H9 (cell line): Measurements from ENCODE around the gene ARFGEF3. TPM values are rescaled to one million over a fixed set of nuclear protein-coding genes. Genes with fewer than 3 reads are reported as not detected.

ENCODE experiments used
- DNase-seq: peaks from one replicate; pipeline ENCODE4 v3.0.0-alpha.2; 2017
- H2AFZ ChIP-seq: one replicate; pipeline ENCODE4 v1.6.1; 2013; ENCODE audit warnings: mild to moderate bottlenecking, low read length, control low read depth, moderate library complexity
- H2AK5ac ChIP-seq: 2 replicates; pipeline ENCODE4 v1.6.1; 2013; ENCODE audit warnings: low read length, control low read depth, mixed read lengths; ENCODE audit not compliant: insufficient read length
- H2BK120ac ChIP-seq: one replicate; pipeline ENCODE4 v1.6.1; 2013; ENCODE audit warnings: low read depth, mild to moderate bottlenecking, low read length, control low read depth, inconsistent platforms; ENCODE audit not compliant: poor library complexity, severe bottlenecking
- H2BK12ac ChIP-seq: 2 replicates; pipeline ENCODE4 v1.6.1; 2013; ENCODE audit warnings: low read length, control low read depth, mixed read lengths, low read depth; ENCODE audit not compliant: insufficient read length
- H2BK15ac ChIP-seq: 2 replicates; pipeline ENCODE4 v1.6.1; 2013; ENCODE audit warnings: low read depth, low read length, control low read depth
- H2BK20ac ChIP-seq: one replicate; pipeline ENCODE4 v1.6.1; 2013; ENCODE audit warnings: low read depth, mild to moderate bottlenecking, low read length, control low read depth, inconsistent platforms; ENCODE audit not compliant: poor library complexity, severe bottlenecking
- H2BK5ac ChIP-seq: 2 replicates; pipeline ENCODE4 v1.6.1; 2013; ENCODE audit warnings: low read length, control low read depth, mixed read lengths; ENCODE audit not compliant: insufficient read length
- H3K14ac ChIP-seq: 2 replicates; pipeline ENCODE4 v1.6.1; 2013; ENCODE audit warnings: low read length, control low read depth; ENCODE audit not compliant: insufficient read depth
- H3K18ac ChIP-seq: 2 replicates; pipeline ENCODE4 v1.6.1; 2013; ENCODE audit warnings: low read depth, mild to moderate bottlenecking, mixed read lengths, low read length, control low read depth; ENCODE audit not compliant: insufficient read length
- H3K23ac ChIP-seq: 2 replicates; pipeline ENCODE4 v1.6.1; 2013; ENCODE audit warnings: low read length, control low read depth, mixed read lengths, low read depth; ENCODE audit not compliant: insufficient read length
- H3K23me2 ChIP-seq: 2 replicates; pipeline ENCODE4 v1.6.1; 2013; ENCODE audit warnings: low read depth, mild to moderate bottlenecking, mixed read lengths, low read length, control low read depth; ENCODE audit not compliant: insufficient read length, poor library complexity, severe bottlenecking
- H3K27ac ChIP-seq: 2 replicates; pipeline ENCODE4 v1.5.1; 2013; ENCODE audit warnings: low read length, control low read depth, mixed read lengths, low read depth; ENCODE audit not compliant: insufficient read length
- H3K27me3 ChIP-seq: 2 replicates; pipeline ENCODE4 v1.6.1; 2013; ENCODE audit warnings: low read length, control low read depth, inconsistent platforms; ENCODE audit not compliant: insufficient read depth
- H3K4ac ChIP-seq: 2 replicates; pipeline ENCODE4 v1.6.1; 2013; ENCODE audit warnings: low read depth, mild to moderate bottlenecking, control low read depth, inconsistent platforms, low read length, moderate library complexity
- H3K4me1 ChIP-seq: 2 replicates; pipeline ENCODE4 v1.6.1; 2013; ENCODE audit warnings: low read length, control low read depth, inconsistent platforms; ENCODE audit not compliant: insufficient read depth
- H3K4me2 ChIP-seq: 2 replicates; pipeline ENCODE4 v1.6.1; 2013; ENCODE audit warnings: low read length, control low read depth, mixed read lengths; ENCODE audit not compliant: insufficient read length, insufficient read depth
- H3K56ac ChIP-seq: 2 replicates; pipeline ENCODE4 v1.6.1; 2013; ENCODE audit warnings: low read depth, mild to moderate bottlenecking, mixed read lengths, low read length, control low read depth; ENCODE audit not compliant: insufficient read length
- H3K79me1 ChIP-seq: 2 replicates; pipeline ENCODE4 v1.6.1; 2013; ENCODE audit warnings: low read depth, mild to moderate bottlenecking, moderate library complexity, low read length, control low read depth, inconsistent platforms; ENCODE audit not compliant: insufficient read depth, poor library complexity, severe bottlenecking
- H3K79me2 ChIP-seq: 2 replicates; pipeline ENCODE4 v1.6.1; 2013; ENCODE audit warnings: low read length, control low read depth, inconsistent platforms; ENCODE audit not compliant: insufficient read depth
- H3K9ac ChIP-seq: 2 replicates; pipeline ENCODE4 v1.6.1; 2013; ENCODE audit warnings: low read length, control low read depth, mixed read lengths; ENCODE audit not compliant: insufficient read length; ENCODE audit errors: extremely low read depth
- H3K9me3 ChIP-seq: one replicate; pipeline ENCODE4 v1.6.1; 2013; ENCODE audit warnings: low read depth, low read length, inconsistent platforms; ENCODE audit not compliant: control insufficient read depth
- H3T11ph ChIP-seq: one replicate; pipeline ENCODE4 v1.6.1; 2013; ENCODE audit warnings: mild to moderate bottlenecking, low read length, control low read depth, inconsistent platforms
- H4K20me1 ChIP-seq: one replicate; pipeline ENCODE4 v1.6.1; 2013; ENCODE audit not compliant: control insufficient read depth, insufficient read length, insufficient read depth
- H4K5ac ChIP-seq: 2 replicates; pipeline ENCODE4 v1.6.1; 2013; ENCODE audit warnings: low read depth, mild to moderate bottlenecking, mixed read lengths, low read length, control low read depth; ENCODE audit not compliant: insufficient read length
- H4K8ac ChIP-seq: replicated peaks from 2 replicates; pipeline ENCODE4 v1.6.1; 2013; ENCODE audit warnings: low read length, control low read depth, mixed read lengths, low read depth; ENCODE audit not compliant: insufficient read length
- H4K91ac ChIP-seq: 2 replicates; pipeline ENCODE4 v1.6.1; 2013; ENCODE audit warnings: low read depth, mild to moderate bottlenecking, moderate library complexity, mixed read lengths, low read length, control low read depth; ENCODE audit not compliant: insufficient read length
- H3K27ac Mint-ChIP-seq, 3 experiments: 2 replicates in 2 of 3; 3 replicates in 1 of 3; pipeline ENCODE4 v1.8.0; 2020 to 2021; ENCODE audit warnings: mixed read lengths in 3 of 3, mild to moderate bottlenecking in 1 of 3, moderate library complexity in 1 of 3
- H3K27me3 Mint-ChIP-seq: 2 replicates; pipeline ENCODE4 v1.8.0; 2021; ENCODE audit warnings: low read depth, mild to moderate bottlenecking, moderate library complexity, mixed read lengths
- H3K36me3 Mint-ChIP-seq, 3 experiments: 2 replicates in 2 of 3; 3 replicates in 1 of 3; pipeline ENCODE4 v1.8.0; 2020 to 2021; ENCODE audit warnings: low read depth in 3 of 3, mixed read lengths in 3 of 3; ENCODE audit not compliant: insufficient read depth in 1 of 3
- H3K4me1 Mint-ChIP-seq, 2 experiments: 2 replicates each; pipeline ENCODE4 v1.8.0; 2020; ENCODE audit warnings: mixed read lengths in 2 of 2
- H3K4me3 Mint-ChIP-seq, 2 experiments: 2 replicates in 1 of 2; 3 replicates in 1 of 2; pipeline ENCODE4 v1.8.0; 2020 to 2021; ENCODE audit warnings: mild to moderate bottlenecking in 2 of 2, mixed read lengths in 2 of 2, moderate library complexity in 1 of 2
- H3K9me3 Mint-ChIP-seq, 2 experiments: 2 replicates in 1 of 2; 3 replicates in 1 of 2; pipeline ENCODE4 v1.8.0; 2020; ENCODE audit warnings: mild to moderate bottlenecking in 2 of 2, mixed read lengths in 2 of 2, moderate library complexity in 1 of 2
- WGBS: extraction: QIAGEN DNeasy Blood & Tissue Kit; methylation state at CpG from one replicate; pipeline ENCODE4 v1.1.7; 2013; ENCODE audit warnings: missing lambda C conversion rate, low lambda C conversion rate, mixed read lengths; ENCODE audit not compliant: insufficient read length; ENCODE audit errors: extremely low coverage; 5-methylcytosine and 5-hydroxymethylcytosine counted together
- total RNA-seq: library from RNA; stranded (reverse); gene quantifications from 2 replicates; pipeline ENCODE4 v1.2.1, GENCODE V29; 2021
- TF ChIP-seq, protein P1 (sequence below): fragments of 200-600 bp; sonication (generic); conservative IDR thresholded peaks from 3 replicates; pipeline ENCODE4 v1.8.0; 2021; ENCODE audit warnings: antibody characterized with exemption, mild to moderate bottlenecking

The ARFGEF3 gene
- total RNA-seq, 1 experiment from 2014 or later = 13.7 TPM

DNA sequence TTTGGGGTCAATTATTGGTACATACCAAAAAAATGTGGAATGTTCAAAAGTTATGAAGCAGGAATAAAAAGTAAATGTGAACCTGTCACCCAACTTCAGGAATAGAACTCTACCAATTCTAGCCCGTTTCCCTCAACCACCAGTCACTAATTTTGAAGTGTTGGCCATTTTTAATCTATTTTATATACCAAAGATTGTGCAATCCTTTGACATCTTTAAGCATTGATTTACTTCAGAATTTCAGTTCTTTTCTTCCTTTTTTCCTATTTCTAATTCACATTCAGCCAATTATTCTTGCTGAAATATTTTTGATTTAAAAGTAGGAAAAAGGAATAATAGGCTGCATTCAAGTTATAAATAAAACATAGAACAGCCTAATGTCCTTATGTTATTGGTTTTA lies 169.0 kb downstream of the ARFGEF3 start:
- Histone ChIP-seq H3K23ac (no peak overlapping the region), H3K79me1 (no peaks in the 10 kb centered on the region), H3K4ac (no peak overlapping the region), H4K20me1 (no peaks in the 10 kb centered on the region), H3K4me2 (no peak overlapping the region), H4K91ac (no peak overlapping the region), H3K27me3 (no peaks in the 10 kb centered on the region), H3K79me2 (0 out of 2 replicates have a peak, but pooled peaks cover 2% of the 10 kb centered on the region), H2AK5ac (no peak overlapping the region), H3K4me1 (peaks cover 2% of the 10 kb centered on the region; the same call in 1 of the 2 replicates), H3K27ac (no peak overlapping the region), H4K5ac (no peak overlapping the region), H3K14ac (no peak overlapping the region), H3K23me2 (no peaks in the 10 kb centered on the region), H2BK5ac (no peak overlapping the region), H3T11ph (no peak overlapping the region), H3K56ac (no peak overlapping the region), H2BK12ac (no peak overlapping the region), H3K9me3 (no peaks in the 10 kb centered on the region), H2AFZ (no peak overlapping the region), H2BK15ac (no peak overlapping the region), H3K9ac (no peak overlapping the region), H4K8ac (no peak overlapping the region), H2BK20ac (no peak overlapping the region), H2BK120ac (no peak overlapping the region), H3K18ac (no peak overlapping the region)
- DNase-seq = no peak
- Mint-ChIP-seq H3K27ac (no peak overlapping the region; a peak in 1 of 7 replicates), H3K4me3 (no peak overlapping the region), H3K9me3 (no peaks in the 10 kb centered on the region), H3K36me3 (peaks cover 6 to 40% (median 23%) of the 10 kb centered on the region in 3 experiments), H3K4me1 (peaks cover 38 to 42% of the 10 kb centered on the region in 2 experiments), H3K27me3 (no peaks in the 10 kb centered on the region)
- no CpG with 5 or more reads among the region's 1 CpG for WGBS
- TF ChIP-seq, protein P1, sequence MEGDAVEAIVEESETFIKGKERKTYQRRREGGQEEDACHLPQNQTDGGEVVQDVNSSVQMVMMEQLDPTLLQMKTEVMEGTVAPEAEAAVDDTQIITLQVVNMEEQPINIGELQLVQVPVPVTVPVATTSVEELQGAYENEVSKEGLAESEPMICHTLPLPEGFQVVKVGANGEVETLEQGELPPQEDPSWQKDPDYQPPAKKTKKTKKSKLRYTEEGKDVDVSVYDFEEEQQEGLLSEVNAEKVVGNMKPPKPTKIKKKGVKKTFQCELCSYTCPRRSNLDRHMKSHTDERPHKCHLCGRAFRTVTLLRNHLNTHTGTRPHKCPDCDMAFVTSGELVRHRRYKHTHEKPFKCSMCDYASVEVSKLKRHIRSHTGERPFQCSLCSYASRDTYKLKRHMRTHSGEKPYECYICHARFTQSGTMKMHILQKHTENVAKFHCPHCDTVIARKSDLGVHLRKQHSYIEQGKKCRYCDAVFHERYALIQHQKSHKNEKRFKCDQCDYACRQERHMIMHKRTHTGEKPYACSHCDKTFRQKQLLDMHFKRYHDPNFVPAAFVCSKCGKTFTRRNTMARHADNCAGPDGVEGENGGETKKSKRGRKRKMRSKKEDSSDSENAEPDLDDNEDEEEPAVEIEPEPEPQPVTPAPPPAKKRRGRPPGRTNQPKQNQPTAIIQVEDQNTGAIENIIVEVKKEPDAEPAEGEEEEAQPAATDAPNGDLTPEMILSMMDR = no peak
